SK-N-MC (cell line): ENCODE results near the gene COL18A1.

ENCODE experiments used
- EZH2 ChIP-seq: fragments of 200-600 bp; sonication (generic); IDR thresholded peaks from one replicate; pipeline ENCODE4 v1.6.1; 2017; ENCODE audit warnings: antibody characterized with exemption
- POLR2AphosphoS5 ChIP-seq: IDR thresholded peaks from 2 replicates; pipeline ENCODE4 v1.6.1; 2012; ENCODE audit warnings: mild to moderate bottlenecking, low read depth, low read length, borderline replicate concordance

DNA sequence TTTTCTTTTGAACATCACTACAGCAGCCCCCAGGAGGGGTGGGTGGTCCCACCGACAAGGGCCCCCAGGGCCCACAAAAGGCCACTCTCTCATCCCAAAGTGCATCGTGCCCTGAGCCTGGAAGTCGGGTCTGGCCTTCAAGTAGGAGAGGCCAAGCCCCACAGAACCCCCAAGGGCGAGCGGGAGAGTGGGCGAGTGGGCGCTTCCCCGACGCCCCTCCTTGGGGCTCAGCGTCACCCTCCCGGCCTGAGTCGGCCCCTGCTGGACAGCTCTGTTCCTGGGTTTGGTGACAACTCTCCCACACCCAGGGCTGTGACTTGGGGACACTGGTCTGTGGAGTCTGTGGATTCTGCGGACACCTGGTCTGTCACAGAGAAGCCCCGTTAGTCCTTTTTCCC, 42.2 kb upstream of the COL18A1 start:
- TF ChIP-seq EZH2 (no peak), POLR2AphosphoS5 (no peak)
